GM21381 (cell line): ENCODE measurements around the gene MYPN.

Experiments used
- ATAC-seq: cut with Tn5 transposase; IDR thresholded peaks from one replicate; pipeline ENCODE4 v1.9.1; 2021; ENCODE audit warnings: mild to moderate bottlenecking, moderate library complexity; ENCODE audit not compliant: unreplicated experiment

MYPN gene

DNA sequence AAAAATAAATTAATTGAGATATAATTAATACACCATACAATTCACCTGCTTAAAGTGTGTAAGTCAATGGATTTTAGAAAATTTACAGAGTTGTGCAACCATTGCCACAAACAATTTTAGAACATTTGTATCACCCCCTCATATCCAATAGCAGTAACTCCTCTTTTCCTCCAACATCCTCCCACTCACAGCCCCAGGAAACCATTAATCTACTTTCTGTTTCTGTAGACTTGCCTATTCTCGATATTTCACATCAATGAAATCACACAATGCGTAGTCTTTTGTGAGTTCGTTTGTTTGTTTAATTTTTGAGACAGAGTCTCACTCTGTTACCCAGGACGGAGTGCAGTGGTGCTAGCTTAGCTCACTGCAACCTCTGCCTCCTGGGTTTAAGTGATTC is 20.5 kb upstream of the MYPN start:
- ATAC-seq = no peak

DNA sequence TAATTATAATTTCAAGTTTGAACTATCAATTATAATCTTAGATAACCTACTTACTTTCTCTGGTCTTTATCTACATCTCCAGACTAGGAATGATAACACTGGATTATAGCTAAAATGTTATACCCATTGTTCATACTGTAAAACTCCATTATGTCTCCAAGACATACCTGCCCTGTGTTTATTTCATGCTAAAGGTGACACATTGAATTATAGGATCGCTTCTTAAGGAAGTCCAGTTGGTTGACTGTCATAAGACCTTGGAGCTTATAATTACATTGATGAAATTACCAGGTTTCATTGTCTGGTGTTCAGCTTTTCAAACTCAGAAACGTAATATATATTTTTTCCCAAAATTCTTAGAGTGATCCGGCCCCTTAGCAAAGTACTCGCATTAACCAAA is 18.7 kb upstream of the MYPN start:
- ATAC-seq = no peak

DNA sequence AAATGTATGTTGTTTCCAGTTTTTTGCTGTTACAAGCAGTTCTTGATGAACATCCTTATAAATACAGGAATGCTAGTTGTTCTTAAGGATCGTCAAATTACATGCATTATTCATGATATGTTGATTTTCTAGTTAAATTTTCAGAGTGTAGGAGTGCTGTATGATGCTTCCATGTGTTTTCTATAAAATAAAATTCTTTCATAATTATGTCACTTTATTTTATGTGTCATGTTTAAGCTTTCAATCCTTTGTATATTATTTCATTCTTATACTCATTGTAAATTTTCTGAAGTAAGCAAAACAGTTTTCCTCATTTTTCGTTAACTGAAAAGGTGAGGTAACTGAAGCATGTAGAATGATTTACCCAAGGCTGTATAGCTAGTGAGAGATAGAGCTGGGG is 16.8 kb upstream of the MYPN start:
- no peak for ATAC-seq

DNA sequence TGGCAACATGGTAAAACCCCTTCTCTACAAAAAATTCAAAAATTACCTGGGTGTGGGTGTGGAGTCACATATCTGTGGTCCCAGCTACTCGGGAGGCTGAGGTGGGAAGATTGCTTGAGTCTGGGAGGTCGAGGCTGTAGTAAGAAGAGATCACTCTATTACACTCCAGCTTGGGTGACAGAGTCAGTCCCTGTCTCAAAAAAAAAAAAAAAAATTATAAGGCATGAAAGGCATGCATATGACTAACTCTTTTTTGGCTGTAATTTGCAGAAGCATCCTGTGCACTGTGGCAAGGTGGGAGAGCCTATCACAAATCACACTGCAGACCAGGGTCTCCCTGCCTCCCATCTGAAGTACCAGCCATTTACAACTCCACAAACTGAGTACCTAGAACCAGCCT is 14.1 kb upstream of the MYPN start:
- ATAC-seq = no peak

DNA sequence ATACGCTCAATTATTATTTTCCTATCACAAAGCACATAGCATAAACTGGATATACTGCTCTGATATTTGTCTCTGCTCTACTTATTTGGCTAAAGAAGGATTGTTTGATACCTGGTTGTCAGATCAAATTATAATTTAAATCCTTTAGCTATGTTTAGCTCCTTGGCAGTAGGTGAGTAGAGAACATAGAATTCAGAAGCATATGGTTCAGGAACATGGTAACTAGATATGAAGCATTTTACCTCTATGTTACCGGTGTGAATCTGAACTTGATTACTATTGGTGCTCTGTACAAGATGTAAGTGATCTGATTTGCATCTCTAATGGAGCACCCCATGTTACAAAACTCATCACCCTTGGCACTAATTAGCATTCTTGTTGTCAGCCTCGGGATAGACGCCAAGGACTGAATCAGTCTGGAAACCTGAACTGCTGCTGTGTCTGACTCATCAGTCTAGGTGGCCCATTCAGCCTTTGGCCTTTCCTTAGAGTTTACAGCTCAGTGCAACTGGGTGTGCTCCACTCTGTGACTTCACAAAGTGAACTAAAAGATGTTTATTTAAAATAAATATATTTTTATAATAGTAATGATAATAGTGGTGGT is 12.3 kb upstream of the MYPN start:
- no peak for ATAC-seq

DNA sequence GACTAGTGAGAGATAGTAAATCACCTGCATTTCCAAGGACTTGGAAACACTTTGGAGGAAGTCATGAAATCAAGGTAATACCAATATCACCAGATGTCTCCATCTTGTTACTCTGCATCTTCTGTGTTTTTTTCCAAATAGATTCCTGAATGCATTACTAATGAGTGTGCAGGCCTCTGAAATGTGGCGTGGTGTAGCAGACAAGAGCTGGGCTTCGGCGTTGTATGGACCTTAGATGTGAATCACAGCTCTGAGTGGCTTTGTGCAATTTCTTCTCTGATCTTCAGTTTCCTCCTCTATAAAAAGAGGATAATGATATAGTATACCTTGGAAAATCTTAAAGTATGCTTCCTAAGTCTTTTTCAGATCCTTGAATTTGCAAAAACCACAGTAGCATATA is 9.6 kb upstream of the MYPN start:
- no peak for ATAC-seq

DNA sequence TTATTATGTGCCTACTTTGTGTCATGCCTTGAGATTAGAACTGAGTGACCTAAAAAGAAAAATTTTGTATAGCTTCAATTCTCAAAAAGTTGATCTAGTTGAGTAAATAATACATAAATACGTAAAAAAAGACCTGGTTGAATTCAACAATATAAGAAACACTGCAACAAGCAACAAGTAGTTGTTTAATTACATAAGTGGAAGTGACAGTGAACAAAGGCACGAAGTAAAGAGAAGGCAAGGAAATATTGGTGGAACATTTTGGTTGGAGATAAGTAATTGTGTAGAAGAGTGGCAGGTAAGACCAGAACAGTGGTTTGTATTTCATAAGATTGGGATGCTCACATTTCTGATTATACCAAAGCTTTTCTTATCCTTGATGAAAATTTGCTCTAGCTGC is 8.2 kb upstream of the MYPN start:
- no peak for ATAC-seq

DNA sequence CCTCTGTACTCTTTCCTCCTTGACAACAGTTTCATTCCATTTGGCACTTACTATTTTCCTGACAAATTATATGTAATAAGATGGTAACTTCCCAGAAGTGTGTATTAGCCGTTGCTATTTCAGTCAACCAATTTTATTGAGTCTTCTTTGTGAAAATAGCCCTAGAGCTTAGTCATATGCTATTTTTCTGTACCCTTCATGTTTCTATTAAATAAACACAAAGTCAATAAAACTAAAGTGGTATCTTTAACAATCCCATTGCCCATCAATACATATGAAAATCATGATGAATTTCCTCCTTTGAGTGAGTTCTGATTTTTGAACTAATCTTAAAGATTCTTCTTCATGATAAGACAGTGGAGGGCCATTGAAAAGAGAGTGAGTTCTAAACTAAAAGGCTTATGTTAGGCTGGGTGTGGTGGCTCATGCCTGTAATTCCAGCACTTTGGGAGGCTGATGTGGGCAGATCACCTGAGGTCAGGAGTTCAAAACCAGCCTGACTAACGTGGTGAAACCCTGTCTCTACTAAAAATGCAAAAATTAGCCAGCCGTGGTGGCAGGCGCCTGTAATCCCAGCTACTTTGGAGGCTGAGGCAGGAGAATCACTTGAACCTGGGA is 5.9 kb upstream of the MYPN start:
- ATAC-seq = no peak

DNA sequence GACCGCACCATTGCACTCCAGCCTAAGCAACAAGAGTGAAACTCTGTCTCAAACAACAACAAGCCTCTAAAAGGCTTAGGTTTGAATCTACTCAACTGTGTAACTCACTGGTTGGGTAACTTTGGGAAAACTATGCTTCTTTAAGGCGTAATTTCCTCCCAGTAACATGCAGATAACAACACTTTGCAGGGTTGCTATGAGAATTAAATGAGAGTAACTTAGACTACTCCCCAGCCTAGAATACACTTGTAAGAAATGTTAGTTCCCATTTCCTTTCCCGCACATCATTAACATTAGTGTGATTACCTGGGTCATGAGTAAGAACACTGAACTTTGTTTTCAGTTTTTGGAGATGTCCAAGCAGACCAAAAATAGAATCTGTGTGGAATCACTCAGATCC is 5.4 kb upstream of the MYPN start:
- ATAC-seq = no peak

DNA sequence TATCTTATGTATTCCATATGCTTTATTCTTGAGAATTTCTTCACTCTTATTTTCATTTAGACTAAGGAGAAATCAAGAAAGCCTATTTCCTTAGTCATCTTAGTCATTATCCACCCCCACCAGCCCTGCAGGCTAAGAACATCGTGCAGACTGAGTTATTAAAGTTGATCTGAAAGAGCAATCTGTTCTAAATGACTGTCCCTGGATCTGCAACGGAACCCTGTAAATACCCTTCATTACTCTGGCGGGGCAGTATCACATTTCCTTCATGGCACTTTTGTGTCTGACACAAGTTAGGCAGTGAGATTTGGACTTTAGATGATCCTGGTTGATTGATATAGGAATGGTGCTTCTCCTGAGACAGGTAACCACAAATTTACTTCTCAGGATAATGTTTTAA is 3.5 kb upstream of the MYPN start:
- no peak for ATAC-seq

DNA sequence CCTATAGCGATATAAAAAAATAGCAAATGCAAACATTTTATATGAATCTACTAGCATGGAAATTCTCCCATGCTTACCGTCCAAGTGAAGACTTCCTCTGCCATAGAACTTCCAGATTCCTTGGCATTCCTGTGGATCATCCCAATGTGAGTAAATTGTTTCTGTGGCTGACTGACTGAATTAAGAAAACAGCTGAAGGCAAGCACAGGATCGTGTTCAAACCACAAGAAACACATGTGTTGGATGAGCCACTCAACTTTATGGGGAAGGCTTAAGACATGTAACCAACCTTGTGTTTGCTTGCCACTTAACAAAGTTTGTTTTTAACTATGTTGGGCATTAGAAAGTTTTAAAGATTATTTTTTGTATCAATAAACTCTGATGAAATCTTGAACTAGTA is 2.6 kb upstream of the MYPN start:
- no peak for ATAC-seq

DNA sequence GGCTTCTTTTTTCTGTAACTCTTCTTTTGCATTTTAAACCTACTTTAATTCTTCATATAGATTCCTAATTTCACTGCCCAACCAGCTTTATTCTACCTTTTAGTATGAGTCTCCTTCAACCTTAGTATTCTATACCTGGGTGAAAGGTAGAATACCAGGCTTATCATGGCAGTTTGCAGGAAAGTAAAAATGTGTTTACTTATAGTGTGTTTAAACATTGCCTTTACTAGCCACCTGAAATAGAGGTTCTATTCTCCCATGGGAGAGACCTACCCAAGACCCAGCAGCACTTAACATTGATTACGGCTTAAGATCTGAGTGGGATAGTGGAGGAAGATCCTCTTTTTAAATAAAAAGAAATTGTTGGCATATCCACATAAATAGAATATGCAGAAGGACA is 1.6 kb upstream of the MYPN start:
- ATAC-seq = no peak

DNA sequence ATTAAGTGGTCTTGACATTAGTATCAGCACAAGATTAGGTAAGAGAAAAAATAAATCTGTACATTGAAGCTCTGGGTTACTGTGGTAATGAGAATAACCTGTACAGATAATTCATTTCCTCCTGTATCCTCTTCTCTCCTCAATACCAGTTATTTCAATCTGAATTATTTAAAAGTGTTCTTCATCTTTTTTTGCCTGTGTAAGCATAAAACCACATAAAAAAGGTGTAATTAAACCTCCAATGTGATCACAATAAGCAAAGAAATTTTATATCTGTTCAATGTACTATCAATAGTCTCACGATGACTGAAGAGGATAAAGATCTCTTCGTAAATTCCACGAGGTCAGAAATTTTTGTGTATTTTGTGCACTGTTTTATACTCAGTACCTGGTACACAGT is 1.2 kb upstream of the MYPN start:
- ATAC-seq = no peak

DNA sequence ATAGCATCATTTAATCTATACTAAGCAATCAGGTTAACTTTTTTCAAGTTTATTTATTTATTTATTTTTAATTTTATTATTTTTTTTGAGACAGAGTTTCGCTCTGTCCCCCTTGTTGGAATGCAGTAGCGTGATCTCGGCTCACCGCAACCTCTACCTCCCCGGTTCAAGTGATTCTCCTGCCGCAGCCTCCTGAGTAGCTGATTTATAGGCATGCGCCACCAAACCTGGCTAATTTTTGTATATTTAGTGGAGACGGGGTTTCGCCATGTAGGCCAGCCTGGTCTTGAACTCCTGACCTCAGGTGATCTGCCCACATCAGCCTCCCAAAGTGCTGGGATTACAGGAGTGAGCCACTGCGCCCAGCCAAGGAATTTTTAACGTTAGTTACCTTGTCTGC is 635 bp upstream of the MYPN start:
- no peak for ATAC-seq

DNA sequence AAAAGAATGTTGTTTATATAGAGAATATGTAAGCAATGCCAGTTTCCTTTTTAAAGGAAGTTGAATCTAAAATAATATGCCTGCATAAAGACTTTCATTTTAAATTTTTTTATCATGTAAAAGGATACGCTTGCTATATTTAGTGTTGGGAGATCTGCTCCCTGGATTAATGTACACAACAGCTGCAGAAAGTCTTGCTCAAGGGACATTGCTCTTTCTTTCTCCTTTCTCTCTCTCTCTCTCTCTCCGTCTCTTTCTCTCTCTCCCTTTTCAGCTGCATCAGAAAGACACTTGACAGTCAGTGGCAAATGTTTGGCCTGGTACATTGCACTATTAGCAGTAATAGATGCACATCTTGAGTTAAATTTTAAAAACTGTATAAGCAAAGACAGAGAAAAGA is 739 bp downstream of the MYPN start:
- ATAC-seq = no peak

DNA sequence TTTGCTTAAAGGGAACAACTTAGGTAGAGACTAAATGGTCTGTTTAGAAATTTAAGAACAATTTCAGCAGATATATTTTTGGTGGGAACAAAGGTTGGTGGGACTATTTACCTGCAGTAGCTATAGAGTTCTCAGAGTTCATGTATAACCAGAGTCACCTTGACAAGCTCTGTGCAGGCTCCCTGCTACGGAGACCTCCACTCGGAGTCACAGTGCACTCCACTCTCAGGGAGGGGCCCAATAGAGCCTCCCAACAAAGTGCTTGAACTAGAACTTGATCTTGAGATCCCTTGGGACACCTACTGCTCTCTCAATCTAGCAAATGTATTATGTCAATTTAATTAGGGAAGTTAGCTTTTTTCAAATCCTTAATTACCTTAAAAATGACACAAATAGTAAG is 2.3 kb downstream of the MYPN start:
- no peak for ATAC-seq

DNA sequence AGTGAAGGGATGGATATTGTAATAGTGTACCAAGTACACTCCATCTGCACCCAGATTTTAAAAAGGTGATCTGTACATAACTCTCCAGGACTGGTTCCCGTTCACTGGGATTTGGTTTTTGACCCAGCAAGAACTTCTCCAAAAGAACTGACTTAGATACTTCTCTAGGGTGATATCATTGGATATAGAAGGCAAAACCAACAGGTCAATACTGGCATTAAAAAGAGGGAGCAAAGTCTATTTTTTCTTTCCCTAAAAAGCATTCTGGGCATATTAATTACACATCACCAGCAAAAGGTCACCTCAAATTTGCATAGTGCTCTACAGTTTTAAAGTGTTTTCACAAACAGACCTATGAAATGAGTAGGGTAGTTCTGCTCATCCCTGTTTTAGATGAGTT is 3.5 kb downstream of the MYPN start:
- no peak for ATAC-seq

DNA sequence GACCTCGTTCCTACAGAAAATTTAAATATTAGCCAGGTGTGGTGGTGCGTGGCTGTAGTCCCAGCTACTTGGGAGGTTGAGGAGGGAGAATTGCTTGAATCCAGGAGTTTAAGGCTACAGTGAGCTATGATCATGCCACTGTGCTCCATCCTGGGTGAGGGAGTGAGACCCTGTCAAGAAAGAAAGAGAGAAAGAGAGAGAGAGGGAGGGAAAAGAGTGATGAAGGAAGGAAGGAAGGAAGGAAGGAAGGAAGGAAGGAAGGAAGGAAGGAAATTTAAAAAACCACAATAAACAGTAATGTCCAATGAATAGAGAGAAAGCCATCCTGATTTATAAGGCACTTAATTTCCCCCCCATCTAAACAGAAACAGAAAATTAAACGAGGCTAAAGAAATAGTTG is 9.4 kb downstream of the MYPN start:
- no peak for ATAC-seq

DNA sequence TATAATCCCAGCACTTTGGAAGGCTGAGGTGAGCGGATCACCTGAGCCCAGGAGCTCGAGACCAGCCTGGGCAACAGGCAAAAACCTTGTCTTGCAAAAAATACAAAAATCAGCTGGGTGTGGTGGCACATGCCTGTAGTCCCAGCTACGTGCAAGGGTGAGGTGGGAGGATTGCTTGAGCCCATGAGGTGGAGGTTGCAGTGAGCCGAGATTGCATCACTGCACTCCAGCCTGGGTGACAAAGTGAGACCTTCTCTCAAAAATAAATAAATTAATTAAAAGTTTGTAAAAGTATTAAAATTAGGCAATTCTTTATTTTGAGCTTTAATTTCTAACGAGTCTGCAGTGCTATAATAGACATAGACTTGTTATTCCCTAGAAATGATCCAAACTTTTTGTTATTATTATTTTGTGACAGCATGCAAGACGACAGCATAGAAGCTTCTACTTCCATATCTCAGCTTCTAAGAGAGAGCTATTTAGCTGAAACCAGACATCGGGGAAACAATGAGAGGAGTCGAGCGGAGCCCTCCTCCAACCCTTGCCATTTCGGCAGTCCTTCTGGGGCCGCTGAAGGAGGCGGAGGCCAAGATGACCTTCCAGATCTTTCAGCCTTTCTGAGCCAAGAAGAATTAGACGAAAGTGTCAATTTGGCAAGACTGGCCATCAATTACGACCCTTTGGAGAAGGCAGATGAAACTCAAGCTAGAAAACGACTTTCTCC is 11.9 kb downstream of the MYPN start:
- ATAC-seq = no peak

DNA sequence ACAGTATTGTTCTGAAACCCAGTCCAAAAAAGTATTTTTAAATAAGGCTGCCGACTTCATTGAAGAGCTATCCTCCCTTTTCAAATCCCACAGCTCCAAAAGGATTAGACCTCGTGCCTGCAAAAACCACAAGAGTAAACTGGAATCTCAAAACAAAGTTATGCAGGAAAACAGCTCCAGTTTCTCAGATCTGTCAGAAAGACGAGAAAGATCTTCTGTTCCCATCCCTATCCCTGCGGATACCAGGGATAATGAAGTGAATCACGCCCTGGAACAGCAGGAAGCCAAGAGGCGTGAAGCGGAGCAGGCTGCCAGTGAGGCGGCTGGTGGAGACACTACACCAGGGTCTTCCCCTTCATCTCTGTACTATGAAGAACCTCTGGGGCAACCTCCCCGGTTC is 12.6 kb downstream of the MYPN start:
- ATAC-seq = no peak

DNA sequence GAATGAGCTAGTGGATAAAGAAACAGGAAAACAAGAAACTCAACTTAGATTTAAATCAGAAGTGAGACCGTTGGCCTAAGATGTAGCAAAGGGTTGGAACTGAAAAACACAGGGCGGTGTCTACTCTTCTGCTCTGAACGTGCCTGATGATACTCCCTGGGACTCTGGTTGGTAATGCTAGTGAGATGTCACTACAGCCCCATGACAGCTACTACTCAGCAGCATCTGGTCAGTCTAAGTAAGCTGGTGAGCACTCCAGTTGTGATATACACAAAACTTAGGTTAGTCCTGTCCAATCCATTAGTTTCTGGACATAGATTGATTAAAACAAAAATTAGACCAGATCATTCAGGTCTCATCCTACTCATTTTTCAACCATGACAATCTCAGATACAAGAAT is 15.4 kb downstream of the MYPN start:
- no peak for ATAC-seq

DNA sequence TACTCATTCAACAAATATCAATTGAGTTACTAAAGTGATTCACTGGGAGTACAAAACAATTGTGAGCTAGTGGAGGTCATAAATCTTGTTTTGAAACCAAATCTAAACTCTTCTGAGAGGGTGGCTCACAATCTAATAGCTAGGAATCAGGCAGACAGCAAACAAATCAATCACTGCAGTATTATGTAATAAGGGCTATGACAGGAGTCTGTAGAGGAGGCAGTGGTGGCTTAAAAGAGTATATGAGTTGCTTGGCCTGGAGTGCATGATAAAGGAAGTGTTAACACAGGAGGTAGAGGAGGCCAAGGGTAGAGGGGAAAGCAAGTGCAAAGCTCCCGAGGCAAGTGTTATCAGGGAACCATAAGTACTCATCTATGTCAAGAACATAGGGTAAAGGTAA is 16.5 kb downstream of the MYPN start:
- ATAC-seq = no peak

DNA sequence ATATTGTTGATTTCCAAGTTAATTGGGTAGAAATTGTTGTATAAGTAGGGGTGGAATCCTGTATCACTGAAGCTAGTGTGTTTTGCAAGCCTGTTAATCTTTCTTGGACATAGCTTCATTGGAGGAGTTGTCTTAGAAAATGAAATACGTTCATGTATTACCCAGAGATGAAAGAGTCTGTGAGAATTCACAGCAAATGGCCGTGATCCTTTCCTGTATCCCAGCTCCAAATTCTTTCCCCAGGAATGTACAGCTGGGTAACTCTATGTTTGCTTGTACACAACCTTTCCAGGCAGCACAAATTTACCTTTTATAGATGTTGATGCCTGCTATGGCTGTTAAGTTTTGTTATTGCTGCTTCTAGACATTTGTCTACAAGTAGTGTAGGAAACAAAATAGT is 18.7 kb downstream of the MYPN start:
- ATAC-seq = no peak
